PC-9 (cell line): Measurements from ENCODE around the gene UROS. TPM values are rescaled to one million over a fixed set of nuclear protein-coding genes. Genes with fewer than 3 reads are reported as not detected.

Experiments
- BruUV-seq: library from RNA; stranded (reverse); fragments of 400-500 nt; replicated peaks from 2 replicates; lab custom pipeline; 2021; lab: Mats Ljungman, UMichigan
- CTCF ChIA-PET: fragments of 300-600 bp; sonication (Branson Sonifier 250); formaldehyde crosslinking; loops from one replicate; lab custom pipeline; 2022; ENCODE audit warnings: antibody characterized with exemption; lab: Charles Lee
- POLR2A ChIA-PET: fragments of 300-600 bp; sonication (Branson Sonifier 250); formaldehyde crosslinking; loops from one replicate; lab custom pipeline; 2022; ENCODE audit warnings: antibody characterized with exemption; ENCODE audit not compliant: unreplicated experiment; lab: Charles Lee
- DNase-seq, 2 experiments: peaks; one replicate each; pipeline versions ENCODE4 v3.0.0 to v3.0.0-alpha.2; 2015 to 2022; ENCODE audit warnings: mixed read lengths in 1 of 2
- H2AFZ ChIP-seq: fragments of 200-600 bp; sonication (generic); 2 replicates; pipeline ENCODE4 v1.8.1; 2017; ENCODE audit warnings: antibody characterized with exemption
- H3F3A ChIP-seq: fragments of 200-600 bp; sonication (generic); 2 replicates; pipeline ENCODE4 v1.8.1; 2017; ENCODE audit warnings: antibody characterized with exemption, mild to moderate bottlenecking, low read depth; ENCODE audit not compliant: insufficient read depth
- H3K27ac ChIP-seq: fragments of 200-600 bp; sonication (generic); 2 replicates; pipeline ENCODE4 v1.6.1; 2016; ENCODE audit warnings: mixed run types
- H3K27me3 ChIP-seq: fragments of 200-600 bp; sonication (generic); 2 replicates; pipeline ENCODE4 v1.6.1; 2016; ENCODE audit warnings: low read depth, mixed run types; ENCODE audit not compliant: insufficient read depth
- H3K36me3 ChIP-seq: fragments of 200-600 bp; sonication (generic); 2 replicates; pipeline ENCODE4 v1.6.1; 2016; ENCODE audit warnings: low read depth, mixed run types
- H3K4me1 ChIP-seq: fragments of 200-600 bp; sonication (generic); replicated peaks from 2 replicates; pipeline ENCODE4 v1.6.1; 2016; ENCODE audit warnings: mixed run types; ENCODE audit not compliant: insufficient read depth
- H3K4me2 ChIP-seq: fragments of 200-600 bp; sonication (generic); 2 replicates; pipeline ENCODE4 v1.6.1; 2017; ENCODE audit warnings: mixed run types
- H3K4me3 ChIP-seq: fragments of 200-600 bp; sonication (generic); 2 replicates; pipeline ENCODE4 v1.6.1; 2016; ENCODE audit warnings: mixed run types
- H3K79me2 ChIP-seq: fragments of 200-600 bp; sonication (generic); 2 replicates; pipeline ENCODE4 v1.6.1; 2017; ENCODE audit warnings: low read depth, mixed run types
- H3K9me2 ChIP-seq: fragments of 200-600 bp; sonication (generic); 2 replicates; pipeline ENCODE4 v1.8.1; 2017; ENCODE audit warnings: mild to moderate bottlenecking; ENCODE audit not compliant: insufficient read depth
- H3K9me3 ChIP-seq: fragments of 200-600 bp; sonication (generic); 2 replicates; pipeline ENCODE4 v1.8.1; 2016; ENCODE audit warnings: low read depth; ENCODE audit not compliant: insufficient read depth
- H4K20me1 ChIP-seq: fragments of 200-600 bp; sonication (generic); 2 replicates; pipeline ENCODE4 v1.8.1; 2017; ENCODE audit not compliant: insufficient read depth
- EZH2 ChIP-seq: fragments of 200-600 bp; sonication (generic); IDR thresholded peaks from 2 replicates; pipeline ENCODE4 v1.8.0; 2017; ENCODE audit warnings: antibody characterized with exemption, low read depth
- intact Hi-C: fragments of 100-400 bp; cut with micrococcal nuclease; formaldehyde crosslinking; loops from one replicate; pipeline ENCODE4 v1.10.0; 2022; ENCODE audit not compliant: unreplicated experiment
- total RNA-seq: library from RNA; stranded (reverse); gene quantifications from 2 replicates; pipeline ENCODE4 v1.2.3, GENCODE V29; 2021
- TF ChIP-seq, protein P1 (sequence below): fragments of 200-600 bp; sonication (generic); conservative IDR thresholded peaks from 2 replicates; pipeline ENCODE4 v1.6.1; 2017; ENCODE audit warnings: mixed run types, antibody characterized with exemption, mild to moderate bottlenecking, moderate library complexity

Gene UROS
- total RNA-seq, 1 experiment from 2014 or later, result 35.1 TPM

GRCh38 chr10:125808047-125808446 lies 15.0 kb downstream of the UROS start:
- POLR2A ChIA-PET, result interaction anchor here (0.7 kb wide), 1 partner anchor 560 kb away, joined by 3 read pairs; no protein-coding TSS in a partner anchor
- H3K9me2 ChIP-seq, result no peaks in the 10 kb centered on the region
- no peaks in the 10 kb centered on the region for H3K4me1 ChIP-seq
- intact Hi-C loops, result no loop called here
- BruUV-seq, result no TSS peak
- H3K79me2 ChIP-seq, result no peaks in the 10 kb centered on the region
- H3K27me3 ChIP-seq, result no peaks in the 10 kb centered on the region
- H3F3A ChIP-seq, result no peaks in the 10 kb centered on the region
- CTCF ChIA-PET, result no interaction called here
- no peaks in the 10 kb centered on the region for H3K9me3 ChIP-seq
- H2AFZ ChIP-seq, result no peak overlapping the region
- H3K4me2 ChIP-seq, result no peak overlapping the region
- H3K4me3 ChIP-seq, result no peak overlapping the region
- no peak overlapping the region for H3K27ac ChIP-seq
- no peak for TF ChIP-seq EZH2
- TF ChIP-seq, protein P1, sequence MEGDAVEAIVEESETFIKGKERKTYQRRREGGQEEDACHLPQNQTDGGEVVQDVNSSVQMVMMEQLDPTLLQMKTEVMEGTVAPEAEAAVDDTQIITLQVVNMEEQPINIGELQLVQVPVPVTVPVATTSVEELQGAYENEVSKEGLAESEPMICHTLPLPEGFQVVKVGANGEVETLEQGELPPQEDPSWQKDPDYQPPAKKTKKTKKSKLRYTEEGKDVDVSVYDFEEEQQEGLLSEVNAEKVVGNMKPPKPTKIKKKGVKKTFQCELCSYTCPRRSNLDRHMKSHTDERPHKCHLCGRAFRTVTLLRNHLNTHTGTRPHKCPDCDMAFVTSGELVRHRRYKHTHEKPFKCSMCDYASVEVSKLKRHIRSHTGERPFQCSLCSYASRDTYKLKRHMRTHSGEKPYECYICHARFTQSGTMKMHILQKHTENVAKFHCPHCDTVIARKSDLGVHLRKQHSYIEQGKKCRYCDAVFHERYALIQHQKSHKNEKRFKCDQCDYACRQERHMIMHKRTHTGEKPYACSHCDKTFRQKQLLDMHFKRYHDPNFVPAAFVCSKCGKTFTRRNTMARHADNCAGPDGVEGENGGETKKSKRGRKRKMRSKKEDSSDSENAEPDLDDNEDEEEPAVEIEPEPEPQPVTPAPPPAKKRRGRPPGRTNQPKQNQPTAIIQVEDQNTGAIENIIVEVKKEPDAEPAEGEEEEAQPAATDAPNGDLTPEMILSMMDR, result no peak
- no peaks in the 10 kb centered on the region for H4K20me1 ChIP-seq
- no peak for DNase-seq
- peaks cover 8% of the 10 kb centered on the region; the same call in 1 of the 2 replicates for H3K36me3 ChIP-seq

DNA sequence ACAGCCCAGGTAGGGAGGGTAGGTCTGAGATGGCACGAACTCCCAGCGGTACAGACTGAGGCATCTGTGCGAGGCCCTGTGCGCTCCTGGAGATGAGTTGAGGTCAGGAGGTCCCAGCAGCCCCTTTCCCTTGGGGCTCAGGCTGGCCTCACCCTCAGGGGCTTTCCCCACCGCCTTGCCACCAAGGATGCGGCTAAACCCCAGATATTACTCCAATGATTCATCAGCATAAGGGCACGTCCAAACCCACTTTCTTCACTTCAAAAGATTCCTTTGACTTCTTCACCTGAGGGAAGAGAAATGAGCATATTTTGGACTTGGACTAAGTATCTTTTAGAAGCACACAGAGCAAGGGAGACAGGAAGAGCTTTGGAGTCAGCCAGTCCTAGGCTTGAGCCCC lies 20.3 kb downstream of the UROS start:
- Histone ChIP-seq H4K20me1 (no peaks in the 10 kb centered on the region), H3K4me2 (no peak overlapping the region), H3F3A (no peaks in the 10 kb centered on the region), H3K27me3 (no peaks in the 10 kb centered on the region), H3K4me3 (no peak overlapping the region), H3K79me2 (no peaks in the 10 kb centered on the region), H3K9me3 (no peaks in the 10 kb centered on the region), H3K27ac (no peak overlapping the region), H2AFZ (no peak overlapping the region), H3K36me3 (no peaks in the 10 kb centered on the region), H3K9me2 (no peaks in the 10 kb centered on the region), H3K4me1 (no peaks in the 10 kb centered on the region)
- ChIA-PET POLR2A (no interaction called here), CTCF (no interaction called here)
- BruUV-seq, result no TSS peak
- intact Hi-C loops, result no loop called here
- no peak for TF ChIP-seq EZH2
- TF ChIP-seq, protein P1, result no peak
- no peak for DNase-seq

GRCh38 chr10:125802131-125802530 lies 20.9 kb downstream of the UROS start:
- Histone ChIP-seq H3K4me2 (no peak overlapping the region), H3K9me3 (no peaks in the 10 kb centered on the region), H3K4me1 (no peaks in the 10 kb centered on the region), H3K4me3 (no peak overlapping the region), H3K27ac (no peak overlapping the region), H3F3A (no peaks in the 10 kb centered on the region), H3K27me3 (no peaks in the 10 kb centered on the region), H4K20me1 (no peaks in the 10 kb centered on the region), H2AFZ (no peak overlapping the region), H3K36me3 (no peaks in the 10 kb centered on the region), H3K79me2 (no peaks in the 10 kb centered on the region), H3K9me2 (no peaks in the 10 kb centered on the region)
- ChIA-PET POLR2A (no interaction called here), CTCF (no interaction called here)
- TF ChIP-seq, protein P1, result no peak
- no peak for TF ChIP-seq EZH2
- no peak for DNase-seq
- no TSS peak for BruUV-seq
- intact Hi-C loops, result no loop called here
